Neural cell (in vitro differentiated cells): ENCODE measurements around the gene CUBN. TPM values are rescaled to one million over a fixed set of nuclear protein-coding genes. Genes with fewer than 3 reads are reported as not detected.

ENCODE experiments used
- H2AFZ ChIP-seq: fragments of 200-600, 300-800 bp; sonication (generic), shearing (Covaris generic); 2 replicates; pipeline ENCODE4 v1.6.0; 2014; ENCODE audit warnings: low read depth, mild to moderate bottlenecking, antibody characterized with exemption, low read length, moderate library complexity
- H3F3A ChIP-seq: fragments of 200-600 bp; shearing (Covaris generic); 2 replicates; pipeline ENCODE4 v1.6.1; 2016; ENCODE audit warnings: mild to moderate bottlenecking, moderate library complexity, mixed read lengths, antibody characterized with exemption, low read length; ENCODE audit not compliant: insufficient read depth, poor library complexity, severe bottlenecking
- H3K27ac ChIP-seq: fragments of 200-600, 300-800 bp; sonication (generic), shearing (Covaris generic); 2 replicates; pipeline ENCODE4 v1.5.1; 2014; ENCODE audit warnings: mild to moderate bottlenecking, low read length, moderate library complexity
- H3K27me3 ChIP-seq: fragments of 300-800, 200-600 bp; sonication (generic), shearing (Covaris generic); 2 replicates; pipeline ENCODE4 v1.6.0; 2014; ENCODE audit warnings: mild to moderate bottlenecking, low read depth, low read length, moderate library complexity; ENCODE audit not compliant: insufficient read depth
- H3K36me3 ChIP-seq: fragments of 300-800, 200-600 bp; sonication (generic), shearing (Covaris generic); 2 replicates; pipeline ENCODE4 v1.5.1; 2014; ENCODE audit warnings: mild to moderate bottlenecking, antibody characterized with exemption, low read length, moderate library complexity; ENCODE audit not compliant: insufficient read depth
- H3K4me2 ChIP-seq: fragments of 300-800, 200-600 bp; sonication (generic), shearing (Covaris generic); 2 replicates; pipeline ENCODE4 v1.6.0; 2014; ENCODE audit warnings: mild to moderate bottlenecking, low read length
- H3K4me3 ChIP-seq: fragments of 300-800, 200-600 bp; sonication (generic), shearing (Covaris generic); 2 replicates; pipeline ENCODE4 v1.5.1; 2014; ENCODE audit warnings: mild to moderate bottlenecking, low read length, moderate library complexity
- H3K79me2 ChIP-seq: fragments of 200-600 bp; shearing (Covaris generic); replicated peaks from 2 replicates; pipeline ENCODE4 v1.6.0; 2014; ENCODE audit warnings: mild to moderate bottlenecking, low read length, moderate library complexity; ENCODE audit not compliant: insufficient read depth
- H3K9ac ChIP-seq: fragments of 300-800, 200-600 bp; sonication (generic), shearing (Covaris generic); 2 replicates; pipeline ENCODE4 v1.6.1; 2016; ENCODE audit warnings: mild to moderate bottlenecking, low read length, mixed read lengths
- H3K9me2 ChIP-seq: fragments of 200-600 bp; shearing (Covaris generic); 2 replicates; pipeline ENCODE4 v1.6.1; 2016; ENCODE audit warnings: mild to moderate bottlenecking, low read length, mixed read lengths; ENCODE audit not compliant: insufficient read depth
- H3K9me3 ChIP-seq: fragments of 200-600, 300-800 bp; sonication (generic), shearing (Covaris generic); 2 replicates; pipeline ENCODE4 v1.6.1; 2016; ENCODE audit warnings: mild to moderate bottlenecking, mixed run types, low read length, moderate library complexity, mixed read lengths
- H4K20me1 ChIP-seq: fragments of 200-600 bp; shearing (Covaris generic); 2 replicates; pipeline ENCODE4 v1.6.1; 2016; ENCODE audit warnings: mild to moderate bottlenecking, mixed run types; ENCODE audit not compliant: insufficient read depth
- CTCF ChIP-seq: fragments of 450-650 bp; IDR thresholded peaks from 2 replicates; pipeline ENCODE4 v1.5.1; 2014; ENCODE audit warnings: antibody characterized with exemption, mild to moderate bottlenecking, moderate library complexity; ENCODE audit not compliant: poor library complexity, severe bottlenecking
- EP300 ChIP-seq: fragments of 450-650 bp; conservative IDR thresholded peaks from 2 replicates; pipeline ENCODE4 v1.6.1; 2014; ENCODE audit warnings: antibody characterized with exemption, mild to moderate bottlenecking, moderate library complexity; ENCODE audit not compliant: poor library complexity, severe bottlenecking
- EZH2 ChIP-seq: fragments of 200-600, 300-800 bp; shearing (Covaris generic), sonication (generic); IDR thresholded peaks from 2 replicates; pipeline ENCODE4 v1.6.1; 2014; ENCODE audit warnings: antibody characterized with exemption, low read length, borderline replicate concordance, mild to moderate bottlenecking; ENCODE audit not compliant: insufficient read depth, poor library complexity, severe bottlenecking
- MXI1 ChIP-seq: fragments of 450-650 bp; conservative IDR thresholded peaks from 2 replicates; pipeline ENCODE4 v1.6.1; 2014; ENCODE audit warnings: antibody characterized with exemption, mild to moderate bottlenecking; ENCODE audit not compliant: poor library complexity, severe bottlenecking
- POLR2AphosphoS5 ChIP-seq: IDR thresholded peaks from 2 replicates; pipeline ENCODE4 v1.6.1; 2012
- RAD21 ChIP-seq: fragments of 450-650 bp; conservative IDR thresholded peaks from 2 replicates; pipeline ENCODE4 v1.6.1; 2014; ENCODE audit warnings: antibody characterized with exemption, mild to moderate bottlenecking, moderate library complexity
- REST ChIP-seq: IDR thresholded peaks from 2 replicates; pipeline ENCODE4 v1.6.1; 2012; ENCODE audit warnings: borderline replicate concordance
- SMC3 ChIP-seq: fragments of 450-650 bp; conservative IDR thresholded peaks from 2 replicates; pipeline ENCODE4 v1.6.1; 2014; ENCODE audit warnings: antibody characterized with exemption, mild to moderate bottlenecking, moderate library complexity; ENCODE audit not compliant: poor library complexity
- TAF1 ChIP-seq: IDR thresholded peaks from 2 replicates; pipeline ENCODE4 v1.6.1; 2012; ENCODE audit warnings: low read depth
- polyA plus RNA-seq: library from polyadenylated mRNA; depleted of rRNA; stranded (reverse); fragments of >200 nt; gene quantifications from 2 replicates; pipeline ENCODE4 v1.2.3, GENCODE V29; 2014

The CUBN gene
- polyA plus RNA-seq, 1 donor from 2014 or later = 7.1 TPM

- no peaks in the 10 kb centered on the region for H4K20me1 ChIP-seq
- no peak overlapping the region for H3K9ac ChIP-seq
- H3K4me3 ChIP-seq = no peak overlapping the region
- H3K4me2 ChIP-seq = no peak overlapping the region
- TF ChIP-seq RAD21 (no peak), TAF1 (no peak), EP300 (no peak), SMC3 (no peak), EZH2 (no peak), CTCF (no peak), POLR2AphosphoS5 (no peak), REST (no peak)
- H3F3A ChIP-seq = no peaks in the 10 kb centered on the region
- no peaks in the 10 kb centered on the region for H3K9me3 ChIP-seq
- no peaks in the 10 kb centered on the region for H3K27me3 ChIP-seq
- H3K79me2 ChIP-seq = no peaks in the 10 kb centered on the region
- H3K36me3 ChIP-seq = no peaks in the 10 kb centered on the region
- H3K27ac ChIP-seq = no peak overlapping the region
- no peak overlapping the region for H2AFZ ChIP-seq
- H3K9me2 ChIP-seq = no peaks in the 10 kb centered on the region
Measured at GRCh38 chr10:16904049-16904448, 225.6 kb downstream of the CUBN start.

- Histone ChIP-seq H3F3A (no peaks in the 10 kb centered on the region), H3K4me2 (no peak overlapping the region), H3K9me2 (no peaks in the 10 kb centered on the region), H2AFZ (no peak overlapping the region), H3K9me3 (no peaks in the 10 kb centered on the region), H3K4me3 (no peak overlapping the region), H3K9ac (no peak overlapping the region), H3K36me3 (no peaks in the 10 kb centered on the region), H3K79me2 (no peaks in the 10 kb centered on the region), H3K27ac (no peak overlapping the region), H4K20me1 (no peaks in the 10 kb centered on the region), H3K27me3 (no peaks in the 10 kb centered on the region)
- TF ChIP-seq MXI1 (no peak), CTCF (no peak), EZH2 (no peak), TAF1 (no peak), POLR2AphosphoS5 (no peak), EP300 (no peak), SMC3 (no peak), RAD21 (no peak), REST (no peak)
Measured at GRCh38 chr10:16902606-16903005, 227.0 kb downstream of the CUBN start.
